SK-N-SH treated with all-trans-retinoic acid at 6 μM for 48 hours (cell line): ENCODE results near the gene TMEM141.

Experiments
- ATAC-seq: fragments of 200-7000 bp; cut with Tn5 transposase; 3 replicates; pipeline ENCODE4 v1.9.1; 2020; ENCODE audit warnings: mild to moderate bottlenecking, moderate library complexity
- ARNTL ChIP-seq: fragments of 450-650 bp; formaldehyde crosslinking; IDR thresholded peaks from 2 replicates; pipeline ENCODE4 v1.5.0; 2020; ENCODE audit warnings: low read depth, mild to moderate bottlenecking, moderate library complexity, borderline replicate concordance
- BACH2 ChIP-seq: fragments of 250-450 bp; sonication (Bioruptor Pico); IDR thresholded peaks from 2 replicates; pipeline ENCODE4 v1.9.0; 2021; ENCODE audit warnings: mild to moderate bottlenecking, borderline replicate concordance
- CSDC2 ChIP-seq: fragments of 250-450 bp; sonication (Bioruptor Pico); IDR thresholded peaks from 2 replicates; pipeline ENCODE4 v1.5.0; 2020; ENCODE audit warnings: mild to moderate bottlenecking, moderate library complexity
- CSRNP3 ChIP-seq: fragments of 250-450 bp; sonication (Bioruptor Pico); IDR thresholded peaks from 2 replicates; pipeline ENCODE4 v1.5.1; 2021; ENCODE audit warnings: mild to moderate bottlenecking, moderate library complexity
- ESRRG ChIP-seq: fragments of 250-450 bp; sonication (Bioruptor Pico); IDR thresholded peaks from 2 replicates; pipeline ENCODE4 v1.6.1; 2021; ENCODE audit warnings: mild to moderate bottlenecking
- GLIS3 ChIP-seq: fragments of 250-450 bp; sonication (Bioruptor Pico); IDR thresholded peaks from 2 replicates; pipeline ENCODE4 v1.5.0; 2020; ENCODE audit warnings: mild to moderate bottlenecking, moderate library complexity
- ISL1 ChIP-seq: fragments of 250-450 bp; sonication (Bioruptor Pico); IDR thresholded peaks from 2 replicates; pipeline ENCODE4 v2.1.2; 2022; ENCODE audit warnings: mild to moderate bottlenecking, moderate library complexity
- OSR1 ChIP-seq: fragments of 250-450 bp; sonication (Bioruptor Pico); IDR thresholded peaks from 2 replicates; pipeline ENCODE4 v1.8.0; 2022; ENCODE audit warnings: moderate library complexity, mild to moderate bottlenecking, inconsistent platforms
- POU6F1 ChIP-seq: fragments of 250-450 bp; sonication (Bioruptor Pico); IDR thresholded peaks from 2 replicates; pipeline ENCODE4 v1.8.0; 2021; ENCODE audit warnings: low read depth, mild to moderate bottlenecking, moderate library complexity, borderline replicate concordance
- PPARA ChIP-seq: fragments of 250-450 bp; sonication (Bioruptor Pico); IDR thresholded peaks from 2 replicates; pipeline ENCODE4 v1.5.0; 2020; ENCODE audit warnings: mild to moderate bottlenecking, borderline replicate concordance
- RARB ChIP-seq: fragments of 250-450 bp; sonication (Bioruptor Pico); IDR thresholded peaks from 2 replicates; pipeline ENCODE4 v1.8.0; 2021; ENCODE audit warnings: mild to moderate bottlenecking, moderate library complexity
- TCF4 ChIP-seq: fragments of 250-450 bp; sonication (Bioruptor Pico); IDR thresholded peaks from 2 replicates; pipeline ENCODE4 v1.8.0; 2021; ENCODE audit warnings: mild to moderate bottlenecking, moderate library complexity, borderline replicate concordance
- TSHZ2 ChIP-seq: fragments of 250-450 bp; sonication (Bioruptor Pico); IDR thresholded peaks from 2 replicates; pipeline ENCODE4 v1.5.0; 2020; ENCODE audit warnings: mild to moderate bottlenecking, moderate library complexity
- ZFP3 ChIP-seq: fragments of 250-450 bp; sonication (Bioruptor Pico); IDR thresholded peaks from 2 replicates; pipeline ENCODE4 v1.5.0; 2020; ENCODE audit warnings: mild to moderate bottlenecking, moderate library complexity
- ZFP30 ChIP-seq: fragments of 450-650 bp; formaldehyde crosslinking; IDR thresholded peaks from 2 replicates; pipeline ENCODE4 v1.5.0; 2022; ENCODE audit warnings: mild to moderate bottlenecking, moderate library complexity
- ZNF565 ChIP-seq: fragments of 450-650 bp; formaldehyde crosslinking; conservative IDR thresholded peaks from 2 replicates; pipeline ENCODE4 v1.5.0; 2020; ENCODE audit warnings: low read depth, mild to moderate bottlenecking, moderate library complexity
- ZNF70 ChIP-seq: fragments of 450-650 bp; formaldehyde crosslinking; IDR thresholded peaks from 2 replicates; pipeline ENCODE4 v1.5.0; 2020; ENCODE audit warnings: mild to moderate bottlenecking, moderate library complexity
- TF ChIP-seq, protein P1 (sequence below): fragments of 250-450 bp; sonication (Bioruptor Pico); IDR thresholded peaks from 2 replicates; pipeline ENCODE4 v1.5.1; 2020; ENCODE audit warnings: low read depth, mild to moderate bottlenecking, moderate library complexity

The TMEM141 gene

DNA sequence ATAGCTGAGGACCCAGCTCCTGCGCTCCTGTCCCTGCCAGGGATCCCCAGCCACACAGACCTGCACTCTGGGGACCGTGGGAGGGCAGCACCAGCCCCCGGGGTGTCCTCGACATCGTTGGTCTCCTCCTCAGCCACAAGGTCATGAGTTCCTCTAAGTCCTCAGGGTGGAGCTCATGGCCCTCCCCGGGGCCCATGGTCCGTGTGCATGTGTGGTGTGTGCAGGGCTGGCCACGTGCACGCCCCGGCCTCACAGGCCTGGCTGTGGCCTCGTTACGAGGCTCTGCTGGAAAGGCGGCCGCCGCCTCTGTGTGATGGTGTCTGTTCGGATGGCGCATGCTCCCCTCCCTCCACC lies 35.0 kb downstream of the TMEM141 start (continued):
- TF ChIP-seq POU6F1 (CRISPR knock-in tag): no peak
- no peak for TF ChIP-seq PPARA (CRISPR knock-in tag)

GRCh38 chr9:136826703-136827582 lies 35.8 kb downstream of the TMEM141 start:
- no peak for TF ChIP-seq POU6F1 (CRISPR knock-in tag)
- TF ChIP-seq TCF4: no peak
- TF ChIP-seq ZNF565: no peak
- TF ChIP-seq CSDC2 (CRISPR knock-in tag): no peak
- TF ChIP-seq CSRNP3: no peak
- TF ChIP-seq, all 23 proteins: peak for 0
- ATAC-seq: no peak

DNA sequence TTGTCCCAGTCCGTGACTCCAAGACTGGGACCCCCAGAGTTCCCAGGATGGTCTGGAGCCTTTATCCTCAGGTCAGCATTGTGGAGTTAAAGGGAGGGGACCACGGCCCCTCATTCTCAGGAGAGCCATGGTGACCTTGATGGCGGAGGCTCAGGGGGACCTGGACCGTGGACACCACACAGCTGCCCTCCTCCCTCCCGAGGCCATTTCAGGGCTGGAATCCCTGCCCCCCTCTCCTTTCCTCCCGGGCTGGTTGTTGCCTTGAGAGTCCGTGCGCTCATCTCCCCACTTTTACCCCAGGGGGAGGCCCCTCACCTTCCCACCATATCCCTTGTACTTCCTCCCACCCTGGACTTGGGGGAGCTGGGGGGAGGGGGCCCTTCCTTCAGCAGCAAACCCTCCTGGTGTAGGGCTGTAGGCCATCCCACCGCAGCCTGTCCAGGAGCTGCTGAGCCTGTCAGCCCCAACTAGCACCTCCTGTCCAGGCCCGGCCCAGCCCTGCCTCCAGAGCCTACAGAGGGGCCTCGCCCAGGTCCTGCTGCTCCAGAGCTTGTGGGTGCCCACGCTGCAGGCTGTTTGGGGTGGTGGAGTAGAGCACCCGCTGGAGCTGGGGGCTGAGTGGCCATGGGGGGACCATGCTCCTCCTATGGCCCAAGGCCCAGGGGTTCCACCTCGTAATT lies 36.8 kb downstream of the TMEM141 start:
- no peak for TF ChIP-seq TCF4
- no peak for TF ChIP-seq GLIS3
- no peak for ATAC-seq

- TF ChIP-seq ZNF565 (no peak), TSHZ2 (CRISPR knock-in tag) (no peak), GLIS3 (no peak), ZNF70 (no peak), POU6F1 (CRISPR knock-in tag) (no peak), BACH2 (CRISPR knock-in tag) (no peak), ISL1 (CRISPR knock-in tag) (no peak), RARB (no peak), ESRRG (CRISPR knock-in tag) (no peak), PPARA (CRISPR knock-in tag) (no peak), ARNTL (CRISPR knock-in tag) (no peak), CSRNP3 (no peak), ZFP30 (no peak), ZFP3 (CRISPR knock-in tag) (no peak), CSDC2 (CRISPR knock-in tag) (no peak), OSR1 (no peak), TCF4 (no peak)
- TF ChIP-seq, protein P1, sequence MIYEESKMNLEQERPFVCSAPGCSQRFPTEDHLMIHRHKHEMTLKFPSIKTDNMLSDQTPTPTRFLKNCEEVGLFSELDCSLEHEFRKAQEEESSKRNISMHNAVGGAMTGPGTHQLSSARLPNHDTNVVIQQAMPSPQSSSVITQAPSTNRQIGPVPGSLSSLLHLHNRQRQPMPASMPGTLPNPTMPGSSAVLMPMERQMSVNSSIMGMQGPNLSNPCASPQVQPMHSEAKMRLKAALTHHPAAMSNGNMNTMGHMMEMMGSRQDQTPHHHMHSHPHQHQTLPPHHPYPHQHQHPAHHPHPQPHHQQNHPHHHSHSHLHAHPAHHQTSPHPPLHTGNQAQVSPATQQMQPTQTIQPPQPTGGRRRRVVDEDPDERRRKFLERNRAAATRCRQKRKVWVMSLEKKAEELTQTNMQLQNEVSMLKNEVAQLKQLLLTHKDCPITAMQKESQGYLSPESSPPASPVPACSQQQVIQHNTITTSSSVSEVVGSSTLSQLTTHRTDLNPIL (CRISPR knock-in tag): no peak
- no peak for ATAC-seq
These were observed 37.5 kb downstream of the TMEM141 start for GRCh38 chr9:136828474-136829140.
